Measurements from ENCODE around the gene RBM47.
"Not testable (repeated sequence)": the region's sequence is repeated elsewhere in the genome, so short reads cannot be mapped to it uniquely, and the experiment has no call there.

RBM47 gene

GRCh38 chr4:40562208-40562607 is 67.5 kb downstream of the RBM47 start:
- no peaks in the 10 kb centered on the region for H3K9me2 ChIP-seq (replicated peaks; ENCODE audit: insufficient read depth, low read length)
- no peaks in the 10 kb centered on the region for H4K20me1 ChIP-seq (ENCODE audit: low read depth, low read length)
- no peaks in the 10 kb centered on the region for H3K79me2 ChIP-seq (ENCODE audit: insufficient read depth, low read length)
- H3K27ac ChIP-seq (ENCODE audit: low read depth, low read length) = no peak overlapping the region
- H3K4me3 ChIP-seq (ENCODE audit: insufficient read depth, low read length, poor library complexity, severe bottlenecking) = no peak overlapping the region
- H3F3A ChIP-seq (ENCODE audit: insufficient read depth) = no peaks in the 10 kb centered on the region
- TF ChIP-seq EZH2phosphoT487 (conservative IDR thresholded peaks at IDR 0.05; ENCODE audit: low read length) = no peak
- TF ChIP-seq CTCF (IDR thresholded peaks at IDR 0.05; ENCODE audit: insufficient read depth, low read length, poor library complexity, severe bottlenecking) = no peak
- H3K36me3 ChIP-seq (ENCODE audit: low read length) = no peaks in the 10 kb centered on the region
- H2AFZ ChIP-seq (ENCODE audit: low read depth, low read length, severe bottlenecking) = no peak overlapping the region
- no peaks in the 10 kb centered on the region for H3K9me3 ChIP-seq (ENCODE audit: insufficient read depth, low read length)
- H3K4me2 ChIP-seq (ENCODE audit: low read depth, low read length, poor library complexity, severe bottlenecking) = no peak overlapping the region
- H3K27me3 ChIP-seq (ENCODE audit: low read length) = no peaks in the 10 kb centered on the region
- no peak overlapping the region for H3K9ac ChIP-seq (ENCODE audit: low read length)

GRCh38 chr4:40561543-40562177 is 68.0 kb downstream of the RBM47 start:
- H2AFZ ChIP-seq (ENCODE audit: low read depth, low read length, severe bottlenecking); H3F3A ChIP-seq (ENCODE audit: insufficient read depth); H3K4me2 ChIP-seq (ENCODE audit: low read depth, low read length, poor library complexity, severe bottlenecking); H3K27me3 ChIP-seq (ENCODE audit: low read length); H3K79me2 ChIP-seq (ENCODE audit: insufficient read depth, low read length); H3K36me3 ChIP-seq (ENCODE audit: low read length); H3K9me3 ChIP-seq (ENCODE audit: insufficient read depth, low read length); H3K27ac ChIP-seq (ENCODE audit: low read depth, low read length); H3K9ac ChIP-seq (ENCODE audit: low read length); H4K20me1 ChIP-seq (ENCODE audit: low read depth, low read length); H3K4me3 ChIP-seq (ENCODE audit: insufficient read depth, low read length, poor library complexity, severe bottlenecking); H3K9me2 ChIP-seq (replicated peaks; ENCODE audit: insufficient read depth, low read length): not testable (repeated sequence)

GRCh38 chr4:40559585-40560465 is 69.8 kb downstream of the RBM47 start:
- no peak overlapping the region for H3K27ac ChIP-seq (ENCODE audit: low read depth, low read length)
- no peaks in the 10 kb centered on the region for H3K9me2 ChIP-seq (replicated peaks; ENCODE audit: insufficient read depth, low read length)
- H3F3A ChIP-seq (ENCODE audit: insufficient read depth) = no peaks in the 10 kb centered on the region
- H3K36me3 ChIP-seq (ENCODE audit: low read length) = no peaks in the 10 kb centered on the region
- H3K27me3 ChIP-seq (ENCODE audit: low read length) = no peaks in the 10 kb centered on the region
- TF ChIP-seq EZH2phosphoT487 (conservative IDR thresholded peaks at IDR 0.05; ENCODE audit: low read length) = no peak
- TF ChIP-seq CTCF (IDR thresholded peaks at IDR 0.05; ENCODE audit: insufficient read depth, low read length, poor library complexity, severe bottlenecking) = no peak
- no peak overlapping the region for H3K4me2 ChIP-seq (ENCODE audit: low read depth, low read length, poor library complexity, severe bottlenecking)
- no peak overlapping the region for H3K4me3 ChIP-seq (ENCODE audit: insufficient read depth, low read length, poor library complexity, severe bottlenecking)
- H4K20me1 ChIP-seq (ENCODE audit: low read depth, low read length) = no peaks in the 10 kb centered on the region
- no peaks in the 10 kb centered on the region for H3K79me2 ChIP-seq (ENCODE audit: insufficient read depth, low read length)
- no peaks in the 10 kb centered on the region for H3K9me3 ChIP-seq (ENCODE audit: insufficient read depth, low read length)
- H3K9ac ChIP-seq (ENCODE audit: low read length) = no peak overlapping the region
- no peak overlapping the region for H2AFZ ChIP-seq (ENCODE audit: low read depth, low read length, severe bottlenecking)

- no peaks in the 10 kb centered on the region for H3K79me2 ChIP-seq (ENCODE audit: insufficient read depth, low read length)
- no peaks in the 10 kb centered on the region for H3K9me2 ChIP-seq (replicated peaks; ENCODE audit: insufficient read depth, low read length)
- H3K9ac ChIP-seq (ENCODE audit: low read length) = no peak overlapping the region
- no peaks in the 10 kb centered on the region for H4K20me1 ChIP-seq (ENCODE audit: low read depth, low read length)
- H2AFZ ChIP-seq (ENCODE audit: low read depth, low read length, severe bottlenecking) = no peak overlapping the region
- no peak overlapping the region for H3K4me2 ChIP-seq (ENCODE audit: low read depth, low read length, poor library complexity, severe bottlenecking)
- TF ChIP-seq EZH2phosphoT487 (conservative IDR thresholded peaks at IDR 0.05; ENCODE audit: low read length) (no peak), CTCF (IDR thresholded peaks at IDR 0.05; ENCODE audit: insufficient read depth, low read length, poor library complexity, severe bottlenecking) (no peak)
- no peaks in the 10 kb centered on the region for H3K27me3 ChIP-seq (ENCODE audit: low read length)
- H3F3A ChIP-seq (ENCODE audit: insufficient read depth) = no peaks in the 10 kb centered on the region
- H3K9me3 ChIP-seq (ENCODE audit: insufficient read depth, low read length) = no peaks in the 10 kb centered on the region
- H3K4me3 ChIP-seq (ENCODE audit: insufficient read depth, low read length, poor library complexity, severe bottlenecking) = no peak overlapping the region
- no peak overlapping the region for H3K27ac ChIP-seq (ENCODE audit: low read depth, low read length)
- H3K36me3 ChIP-seq (ENCODE audit: low read length) = no peaks in the 10 kb centered on the region
Measured at GRCh38 chr4:40557736-40558135, 71.9 kb downstream of the RBM47 start.
